PFSK-1 (cell line): ENCODE results near the gene LDB2.

Experiments
- FOXP2 ChIP-seq: optimal IDR thresholded peaks from 2 replicates; pipeline ENCODE3; 2011; ENCODE audit warnings: borderline replicate concordance, control low read depth, inconsistent platforms; ENCODE audit not compliant: insufficient read depth; ENCODE audit errors: extremely low read length, extremely low read depth
- POLR2AphosphoS5 ChIP-seq: IDR thresholded peaks from 2 replicates; pipeline ENCODE4 v1.6.1; 2012; ENCODE audit warnings: low read depth, mild to moderate bottlenecking, control low read depth, low read length, moderate library complexity
- SIN3A ChIP-seq: IDR thresholded peaks from 2 replicates; pipeline ENCODE4 v1.6.1; 2012; ENCODE audit warnings: mild to moderate bottlenecking, low read length, moderate library complexity, borderline replicate concordance; ENCODE audit not compliant: insufficient read depth
- TAF1 ChIP-seq: IDR thresholded peaks from 2 replicates; pipeline ENCODE4 v1.6.1; 2012; ENCODE audit warnings: low read length, control low read depth, borderline replicate concordance; ENCODE audit not compliant: insufficient read depth
- TF ChIP-seq, protein P1 (sequence below), 2 experiments: IDR thresholded peaks; 2 replicates each; pipeline versions ENCODE4 v1.6.1 to v1.8.0; 2011 to 2012; ENCODE audit warnings: low read depth in 2 of 2, low read length in 2 of 2, control low read depth in 1 of 2, inconsistent platforms in 1 of 2, mild to moderate bottlenecking in 1 of 2, moderate library complexity in 1 of 2; ENCODE audit not compliant: insufficient read depth in 1 of 2

LDB2 gene

DNA sequence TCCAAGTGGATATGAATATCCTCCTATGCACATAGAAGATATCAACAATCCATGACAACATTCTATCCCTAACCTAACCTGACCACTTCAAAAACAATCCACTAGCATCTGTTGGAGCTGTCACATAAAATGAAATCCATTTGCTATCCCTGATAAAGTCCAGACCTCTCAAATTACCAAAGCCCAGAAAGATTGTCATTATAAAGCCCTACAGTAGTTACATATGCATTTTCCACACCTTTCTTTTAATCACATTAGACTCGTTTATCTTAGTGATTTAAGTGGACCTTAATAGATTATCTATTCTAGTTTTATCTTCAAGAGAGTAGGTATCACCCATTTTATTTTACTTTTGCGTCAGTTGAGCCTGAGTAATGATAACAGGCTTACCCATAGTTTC is 30.6 kb downstream of the LDB2 start:
- no peak for TF ChIP-seq SIN3A
- TF ChIP-seq, protein P1, sequence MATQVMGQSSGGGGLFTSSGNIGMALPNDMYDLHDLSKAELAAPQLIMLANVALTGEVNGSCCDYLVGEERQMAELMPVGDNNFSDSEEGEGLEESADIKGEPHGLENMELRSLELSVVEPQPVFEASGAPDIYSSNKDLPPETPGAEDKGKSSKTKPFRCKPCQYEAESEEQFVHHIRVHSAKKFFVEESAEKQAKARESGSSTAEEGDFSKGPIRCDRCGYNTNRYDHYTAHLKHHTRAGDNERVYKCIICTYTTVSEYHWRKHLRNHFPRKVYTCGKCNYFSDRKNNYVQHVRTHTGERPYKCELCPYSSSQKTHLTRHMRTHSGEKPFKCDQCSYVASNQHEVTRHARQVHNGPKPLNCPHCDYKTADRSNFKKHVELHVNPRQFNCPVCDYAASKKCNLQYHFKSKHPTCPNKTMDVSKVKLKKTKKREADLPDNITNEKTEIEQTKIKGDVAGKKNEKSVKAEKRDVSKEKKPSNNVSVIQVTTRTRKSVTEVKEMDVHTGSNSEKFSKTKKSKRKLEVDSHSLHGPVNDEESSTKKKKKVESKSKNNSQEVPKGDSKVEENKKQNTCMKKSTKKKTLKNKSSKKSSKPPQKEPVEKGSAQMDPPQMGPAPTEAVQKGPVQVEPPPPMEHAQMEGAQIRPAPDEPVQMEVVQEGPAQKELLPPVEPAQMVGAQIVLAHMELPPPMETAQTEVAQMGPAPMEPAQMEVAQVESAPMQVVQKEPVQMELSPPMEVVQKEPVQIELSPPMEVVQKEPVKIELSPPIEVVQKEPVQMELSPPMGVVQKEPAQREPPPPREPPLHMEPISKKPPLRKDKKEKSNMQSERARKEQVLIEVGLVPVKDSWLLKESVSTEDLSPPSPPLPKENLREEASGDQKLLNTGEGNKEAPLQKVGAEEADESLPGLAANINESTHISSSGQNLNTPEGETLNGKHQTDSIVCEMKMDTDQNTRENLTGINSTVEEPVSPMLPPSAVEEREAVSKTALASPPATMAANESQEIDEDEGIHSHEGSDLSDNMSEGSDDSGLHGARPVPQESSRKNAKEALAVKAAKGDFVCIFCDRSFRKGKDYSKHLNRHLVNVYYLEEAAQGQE (IDR thresholded peaks at IDR 0.05; ENCODE audit: insufficient read depth in 1 of 2, low read depth in 2 of 2, low read length in 2 of 2): no peak
- TF ChIP-seq TAF1: no peak
- TF ChIP-seq FOXP2: no peak
- no peak for TF ChIP-seq POLR2AphosphoS5

DNA sequence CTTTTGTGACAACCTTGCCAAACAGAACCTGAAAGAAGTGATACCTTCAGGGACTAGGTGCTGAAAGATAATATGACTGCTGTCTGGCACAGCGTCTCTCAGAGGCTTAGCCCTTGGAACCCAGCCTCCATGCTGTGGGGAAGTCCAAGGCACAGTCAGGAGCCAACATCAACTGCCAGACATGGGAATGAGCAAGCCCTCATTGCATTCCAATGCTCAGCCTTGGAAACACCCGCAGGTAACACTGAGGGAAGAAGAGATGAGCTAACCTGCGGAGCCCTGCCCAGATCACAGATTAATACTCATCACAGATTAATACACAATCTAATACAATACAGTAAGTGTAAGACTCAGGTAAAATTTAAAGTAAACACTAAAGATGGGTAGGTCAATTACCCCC is 31.5 kb downstream of the LDB2 start:
- TF ChIP-seq SIN3A: no peak
- no peak for TF ChIP-seq FOXP2
- TF ChIP-seq TAF1: no peak
- TF ChIP-seq, protein P1 (IDR thresholded peaks at IDR 0.05; ENCODE audit: insufficient read depth in 1 of 2, low read depth in 2 of 2, low read length in 2 of 2): no peak
- TF ChIP-seq POLR2AphosphoS5: no peak

DNA sequence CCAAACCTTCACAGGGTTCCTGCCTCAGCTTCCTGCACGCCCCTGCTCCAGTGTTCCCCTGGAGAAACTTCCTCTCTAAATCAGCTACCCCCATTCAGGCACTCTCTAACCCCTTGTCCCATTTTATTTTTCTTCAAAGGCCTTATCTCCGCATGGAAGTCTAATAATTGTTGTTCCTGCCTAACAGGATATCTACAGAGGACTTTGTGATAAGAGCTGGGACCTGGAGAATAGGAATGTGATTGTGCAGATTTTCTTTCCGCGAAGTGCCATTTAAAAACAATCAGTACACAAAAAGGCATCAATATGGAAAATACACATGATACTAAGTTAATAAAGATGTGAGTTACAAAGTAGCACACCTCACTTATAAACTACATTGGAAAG is 32.6 kb downstream of the LDB2 start:
- TF ChIP-seq FOXP2 (no peak), TAF1 (no peak), SIN3A (no peak), POLR2AphosphoS5 (no peak)
- TF ChIP-seq, protein P1 (IDR thresholded peaks at IDR 0.05; ENCODE audit: insufficient read depth in 1 of 2, low read depth in 2 of 2, low read length in 2 of 2): no peak

DNA sequence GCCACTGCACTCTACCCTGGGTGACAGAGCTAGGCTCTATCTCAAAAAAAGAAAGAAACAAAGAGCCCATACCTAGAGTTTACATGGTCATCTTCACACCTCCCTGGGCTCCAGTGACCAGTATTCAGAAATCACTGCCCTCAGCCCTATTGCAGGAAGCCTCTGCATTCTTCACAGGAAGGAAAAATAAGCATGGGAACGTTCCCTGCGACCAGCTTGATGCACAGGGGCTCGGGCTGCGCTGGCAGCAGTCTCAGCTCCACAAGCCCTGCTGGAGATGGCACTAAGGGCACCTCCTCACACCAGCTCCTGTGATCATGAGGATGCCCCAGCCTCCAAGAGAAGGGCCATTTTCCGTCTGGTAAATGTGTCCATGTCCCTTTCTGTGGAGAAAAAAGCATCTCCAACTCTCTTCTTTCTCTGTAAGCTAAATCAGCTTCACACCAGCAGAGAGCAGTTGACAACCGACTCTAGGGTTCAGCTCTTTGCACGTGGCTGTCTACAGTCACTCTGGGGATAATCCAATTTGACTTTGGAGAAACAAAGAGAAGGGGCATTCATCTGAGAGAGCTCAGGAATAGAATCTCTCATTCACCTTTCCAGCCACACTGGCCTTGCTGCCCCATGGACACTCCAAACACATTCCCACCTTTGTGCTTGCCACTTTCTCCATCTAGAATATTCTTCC is 33.1 kb downstream of the LDB2 start:
- TF ChIP-seq POLR2AphosphoS5: no peak
- TF ChIP-seq, protein P1 (IDR thresholded peaks at IDR 0.05; ENCODE audit: insufficient read depth in 1 of 2, low read depth in 2 of 2, low read length in 2 of 2): no peak
- no peak for TF ChIP-seq FOXP2
- no peak for TF ChIP-seq TAF1
- no peak for TF ChIP-seq SIN3A

DNA sequence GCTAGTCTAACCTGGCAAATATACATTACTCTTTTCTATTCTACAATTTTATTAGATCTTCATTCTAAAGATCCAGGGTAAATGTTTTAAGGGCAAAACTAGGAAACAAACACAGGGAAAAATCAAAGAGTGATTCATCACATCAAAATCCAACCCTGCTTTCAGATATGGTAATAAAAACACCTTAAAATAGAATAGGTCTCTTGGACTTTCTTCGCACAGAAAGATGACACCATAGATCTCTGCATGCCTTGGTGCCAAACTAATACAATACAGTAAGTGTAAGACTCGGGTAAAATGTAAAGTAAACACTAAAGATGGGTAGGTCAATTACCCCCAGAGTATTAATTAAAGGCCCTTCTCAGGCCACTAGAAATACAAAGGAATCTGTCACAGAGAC is 34.2 kb downstream of the LDB2 start:
- TF ChIP-seq SIN3A (no peak), POLR2AphosphoS5 (no peak), FOXP2 (no peak), TAF1 (no peak)
- TF ChIP-seq, protein P1 (IDR thresholded peaks at IDR 0.05; ENCODE audit: insufficient read depth in 1 of 2, low read depth in 2 of 2, low read length in 2 of 2): no peak
